Dedifferentiated amniotic fluid mesenchymal stem cell (primary cell): ENCODE results near the gene KLK3.
"Not testable (repeated sequence)": the region's sequence is repeated elsewhere in the genome, so short reads cannot be mapped to it uniquely, and the experiment has no call there.

Experiments
- DNase-seq: peaks from one replicate; pipeline ENCODE4 v3.0.0-alpha.2; 2016; ENCODE audit errors: extremely low spot score

The KLK3 gene

DNA sequence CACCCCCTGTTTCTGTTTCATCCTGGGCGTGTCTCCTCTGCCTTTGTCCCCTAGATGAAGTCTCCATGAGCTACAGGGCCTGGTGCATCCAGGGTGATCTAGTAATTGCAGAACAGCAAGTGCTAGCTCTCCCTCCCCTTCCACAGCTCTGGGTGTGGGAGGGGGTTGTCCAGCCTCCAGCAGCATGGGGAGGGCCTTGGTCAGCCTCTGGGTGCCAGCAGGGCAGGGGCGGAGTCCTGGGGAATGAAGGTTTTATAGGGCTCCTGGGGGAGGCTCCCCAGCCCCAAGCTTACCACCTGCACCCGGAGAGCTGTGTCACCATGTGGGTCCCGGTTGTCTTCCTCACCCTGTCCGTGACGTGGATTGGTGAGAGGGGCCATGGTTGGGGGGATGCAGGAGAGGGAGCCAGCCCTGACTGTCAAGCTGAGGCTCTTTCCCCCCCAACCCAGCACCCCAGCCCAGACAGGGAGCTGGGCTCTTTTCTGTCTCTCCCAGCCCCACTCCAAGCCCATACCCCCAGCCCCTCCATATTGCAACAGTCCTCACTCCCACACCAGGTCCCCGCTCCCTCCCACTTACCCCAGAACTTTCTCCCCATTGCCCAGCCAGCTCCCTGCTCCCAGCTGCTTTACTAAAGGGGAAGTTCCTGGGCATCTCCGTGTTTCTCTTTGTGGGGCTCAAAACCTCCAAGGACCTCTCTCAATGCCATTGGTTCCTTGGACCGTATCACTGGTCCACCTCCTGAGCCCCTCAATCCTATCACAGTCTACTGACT is at the start of gene KLK3:
KLK3 (plus strand) TSS at position 280 of the 775 bp plus-strand sequence; CDS start at position 321, 41 bp downstream.
- DNase-seq: no peak

DNA sequence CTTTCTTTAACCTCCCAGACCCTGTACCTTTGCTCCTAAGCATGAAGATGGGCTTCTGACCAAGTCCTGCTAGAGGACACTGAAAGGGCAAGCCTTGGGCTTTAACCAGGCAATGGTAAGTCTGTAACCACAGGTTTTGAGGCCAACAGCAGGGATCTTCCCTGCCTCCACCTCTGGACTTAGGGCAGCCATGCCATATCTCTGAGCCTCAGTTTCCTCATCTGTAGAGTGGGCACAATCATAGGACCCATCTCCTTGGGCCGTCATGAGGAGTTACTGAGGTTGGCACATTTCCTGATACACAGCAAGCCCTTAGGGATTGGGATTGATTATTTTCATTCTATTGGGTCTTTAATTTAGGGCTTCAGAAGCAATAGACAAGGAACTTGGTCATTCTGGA is 45.9 kb upstream of the KLK3 start:
- DNase-seq: no peak

DNA sequence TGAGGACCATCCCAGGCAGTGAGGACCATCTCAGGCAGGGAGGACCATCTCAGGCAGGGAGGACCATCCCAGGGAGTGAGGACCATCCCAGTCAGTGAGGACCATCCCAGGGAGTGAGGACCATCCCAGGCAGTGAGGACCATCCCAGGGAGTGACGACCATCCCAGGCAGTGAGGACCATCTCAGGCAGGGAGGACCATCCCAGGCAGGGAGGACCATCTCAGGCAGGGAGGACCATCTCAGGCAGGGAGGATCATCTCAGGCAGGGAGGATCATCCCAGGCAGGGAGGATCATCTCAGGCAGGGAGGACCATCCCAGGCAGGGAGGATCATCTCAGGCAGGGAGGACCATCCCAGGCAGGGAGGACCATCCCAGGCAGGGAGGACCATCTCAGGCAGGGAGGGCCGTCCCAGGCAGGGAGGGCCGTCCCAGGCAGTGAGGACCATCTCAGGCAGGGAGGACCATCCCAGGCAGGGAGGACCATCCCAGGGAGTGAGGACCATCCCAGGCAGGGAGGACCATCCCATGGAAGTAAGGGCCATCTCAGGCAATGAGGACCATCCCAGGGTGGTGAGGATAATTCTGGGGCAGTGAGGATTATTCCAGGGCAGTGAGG is 43.0 kb upstream of the KLK3 start:
- not testable (repeated sequence) for DNase-seq

DNA sequence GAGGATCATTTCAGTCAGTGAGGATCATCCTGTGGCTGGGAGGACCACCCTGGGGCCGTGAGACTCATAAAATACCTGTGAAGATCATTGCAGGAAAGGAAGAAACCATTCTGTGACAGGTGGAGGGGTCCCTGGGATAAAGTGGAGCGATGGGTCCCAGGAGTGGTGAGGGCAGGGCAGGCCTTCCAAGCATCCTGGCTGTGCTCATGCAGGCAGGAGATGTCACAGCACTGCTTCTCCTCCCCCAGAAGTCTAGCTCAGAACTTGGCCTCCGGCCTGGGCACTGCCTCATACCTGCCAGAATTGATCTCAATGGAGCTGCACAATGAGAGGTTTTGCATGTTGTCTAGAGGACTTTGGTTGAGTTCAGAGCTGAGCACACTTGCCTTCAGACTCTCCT is 42.2 kb upstream of the KLK3 start:
- DNase-seq: no peak

DNA sequence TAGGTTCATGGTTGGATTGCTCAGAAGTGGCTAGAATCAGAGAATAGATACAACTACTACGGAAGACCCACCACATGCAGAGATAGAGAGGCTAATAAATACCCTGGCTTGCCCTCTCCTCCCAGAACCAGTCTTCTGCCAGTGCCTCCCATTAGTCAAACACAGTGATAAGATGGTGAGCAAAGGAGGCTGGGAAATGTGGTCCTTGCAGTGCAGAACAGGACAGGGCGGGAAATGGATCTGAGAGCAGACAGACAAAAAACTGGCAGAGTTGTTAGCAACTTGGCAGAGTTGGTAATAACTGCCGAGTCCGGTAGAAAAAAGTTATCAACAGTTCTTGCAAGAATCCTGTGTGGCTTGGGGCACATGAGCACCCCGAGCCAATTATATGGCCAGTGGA is 39.8 kb upstream of the KLK3 start:
- DNase-seq: no peak

DNA sequence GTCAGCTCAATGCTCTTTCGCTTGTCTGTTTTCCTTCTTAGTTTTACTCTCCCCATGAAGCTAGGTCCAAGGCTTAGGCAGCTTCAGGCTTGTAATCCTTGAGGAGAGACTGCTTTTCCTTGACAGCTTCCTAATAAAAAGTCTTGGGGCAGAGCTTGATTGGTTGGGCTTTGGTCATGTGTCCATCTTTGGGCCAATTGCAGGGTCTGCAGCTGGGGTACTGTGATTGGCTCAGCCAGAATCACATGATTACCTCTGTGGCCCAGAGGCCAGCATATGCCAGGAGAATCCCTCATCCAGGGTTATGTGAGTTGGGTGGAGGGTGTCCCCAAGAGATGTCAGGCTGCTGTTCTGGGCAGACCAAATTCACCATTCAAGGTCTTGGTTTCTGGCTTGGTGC is 39.3 kb upstream of the KLK3 start:
- DNase-seq: no peak

DNA sequence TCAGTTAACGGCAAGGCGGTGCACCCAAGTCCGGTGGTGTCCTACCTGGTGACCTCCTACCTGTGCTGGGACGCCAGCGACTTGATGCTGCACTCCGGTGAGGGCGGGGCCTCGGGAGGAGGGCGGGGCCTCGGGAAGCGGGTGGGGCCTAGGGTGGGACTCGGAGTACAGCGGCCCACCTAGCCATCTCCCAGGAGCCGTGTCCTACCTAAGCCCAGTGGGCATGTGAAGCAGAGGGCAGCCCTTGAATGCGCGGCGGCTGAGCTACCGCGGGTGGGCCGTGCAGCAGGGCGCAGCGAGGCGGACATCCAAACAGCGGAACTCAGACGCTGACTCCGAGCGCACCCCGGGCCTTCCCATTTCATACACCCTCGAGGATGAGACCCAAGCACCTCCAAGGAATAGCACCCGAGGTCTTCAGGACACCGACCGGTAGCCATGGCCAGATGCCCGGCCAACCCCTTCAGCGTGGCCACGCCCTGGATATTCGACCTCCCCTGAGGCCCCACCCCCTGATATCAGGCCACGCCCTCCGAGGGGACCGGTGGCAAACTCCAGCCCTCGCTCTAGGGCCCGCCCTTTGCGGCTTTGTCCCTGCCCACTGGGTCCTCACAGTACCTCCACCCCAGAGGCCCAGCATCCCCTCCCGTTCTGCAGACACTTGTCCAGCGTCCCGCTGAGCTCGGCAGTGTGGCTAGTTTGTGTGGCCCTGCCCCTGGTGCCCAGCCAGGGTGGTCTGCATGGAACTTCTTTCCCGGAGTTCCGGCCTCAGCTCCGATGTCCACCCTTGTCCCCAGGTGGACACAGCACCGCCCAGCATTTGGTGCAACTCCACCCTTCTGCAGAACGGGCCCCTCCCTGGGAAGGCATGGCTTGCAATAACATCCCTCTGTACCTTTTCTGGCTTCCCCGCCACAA is 36.5 kb upstream of the KLK3 start:
- DNase-seq: no peak

DNA sequence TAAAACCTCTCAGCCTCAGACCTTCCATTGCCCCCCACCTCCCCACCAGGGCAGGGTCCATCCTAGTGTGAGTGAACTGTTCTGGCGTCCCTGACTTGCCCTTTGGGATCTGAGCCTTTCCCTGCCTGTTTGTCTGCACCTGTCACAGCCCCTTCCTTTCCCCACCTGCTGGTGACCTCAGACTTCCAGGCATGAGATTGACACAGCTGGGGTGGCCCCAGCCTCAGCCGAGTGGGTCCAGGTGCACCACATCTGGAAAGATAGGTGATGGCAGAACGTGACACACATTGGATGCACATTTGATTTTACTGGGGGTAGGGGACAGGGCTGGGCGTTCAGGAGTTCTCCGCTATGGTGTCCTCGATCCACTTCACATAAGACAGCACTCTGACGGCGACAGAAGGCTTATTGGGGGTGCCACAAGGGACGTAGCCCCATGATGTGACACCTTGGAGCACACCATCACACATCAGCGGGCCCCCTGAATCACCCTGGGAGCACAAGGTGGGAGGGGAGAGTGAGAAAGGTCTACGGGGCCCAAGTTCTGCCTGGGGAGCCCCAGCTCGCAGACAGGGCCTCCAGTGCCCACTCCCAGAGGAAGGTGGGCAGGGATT is 35.7 kb upstream of the KLK3 start:
- DNase-seq: no peak

DNA sequence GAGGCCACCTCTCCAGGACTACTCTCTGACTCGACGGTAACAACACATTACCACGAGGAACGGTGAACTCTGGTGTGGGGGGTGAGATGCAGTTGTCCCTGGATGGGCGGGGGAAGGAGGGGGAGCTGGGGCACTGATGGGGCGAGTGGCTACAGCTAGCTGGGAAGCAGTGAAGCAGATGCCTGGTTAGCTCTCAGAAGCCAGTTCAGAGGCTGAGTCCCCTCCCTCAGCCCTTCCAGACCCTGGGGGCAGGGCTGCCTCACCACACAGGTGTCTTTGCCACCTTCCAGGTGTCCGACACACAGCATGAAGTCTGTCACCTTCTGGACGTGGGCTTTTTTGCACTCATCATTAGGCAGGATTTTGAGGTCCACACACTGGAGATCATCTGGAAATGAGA is 35.1 kb upstream of the KLK3 start:
- DNase-seq: no peak

DNA sequence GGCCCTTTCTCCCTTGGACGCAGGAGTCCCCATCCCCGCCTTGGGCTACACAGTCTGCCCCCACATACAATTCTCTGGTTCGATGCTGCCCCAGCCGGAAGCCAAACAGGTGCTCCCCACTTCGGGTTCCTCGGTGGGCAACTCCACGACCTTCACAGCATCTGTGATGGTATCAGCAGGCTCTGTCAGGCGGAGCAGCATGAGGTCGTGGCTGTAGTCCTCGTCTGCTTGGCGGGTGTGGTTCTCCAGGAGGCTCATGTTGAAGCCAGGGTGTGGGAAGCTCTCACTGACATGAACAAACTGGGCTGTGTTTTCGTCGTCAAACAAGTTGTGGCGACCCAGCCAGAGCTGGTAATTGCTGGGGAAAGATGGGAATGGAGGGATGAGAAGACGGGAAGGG is 34.6 kb upstream of the KLK3 start:
- DNase-seq: no peak

DNA sequence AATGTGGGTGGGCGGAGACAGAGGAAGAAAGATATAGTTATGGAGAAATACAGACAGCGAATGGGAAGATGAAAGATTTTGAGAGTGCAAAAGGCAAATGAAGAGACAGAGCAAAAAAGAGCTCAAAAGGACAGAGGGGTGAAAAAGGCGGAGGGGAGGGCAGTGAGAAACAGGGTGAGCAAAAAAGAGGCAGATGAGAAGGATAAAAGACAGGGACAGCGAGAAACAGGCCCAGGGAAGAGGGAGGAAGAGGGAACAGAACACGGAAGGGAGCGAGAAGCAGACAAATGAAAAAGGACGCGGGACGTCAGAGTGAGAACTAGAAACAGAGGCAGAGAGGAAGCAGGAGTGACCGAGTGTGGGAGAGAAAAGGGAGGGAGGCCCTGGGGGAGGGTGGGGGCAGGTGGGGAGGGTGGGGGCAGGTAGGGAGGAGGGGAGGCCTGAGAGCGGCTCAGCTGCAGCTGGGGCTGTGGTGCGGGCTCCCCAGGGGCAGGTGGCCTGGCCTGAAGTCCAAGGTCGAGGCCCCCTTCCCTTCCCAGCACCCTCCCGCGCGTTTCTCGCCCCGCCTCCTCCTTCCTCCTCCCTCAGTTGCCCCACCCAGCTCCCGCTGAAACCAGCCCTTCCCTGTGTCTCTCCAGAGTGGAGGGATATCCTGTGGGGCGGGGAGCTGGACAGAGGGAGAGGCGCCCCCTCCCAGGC is 34.0 kb upstream of the KLK3 start:
- DNase-seq: no peak

DNA sequence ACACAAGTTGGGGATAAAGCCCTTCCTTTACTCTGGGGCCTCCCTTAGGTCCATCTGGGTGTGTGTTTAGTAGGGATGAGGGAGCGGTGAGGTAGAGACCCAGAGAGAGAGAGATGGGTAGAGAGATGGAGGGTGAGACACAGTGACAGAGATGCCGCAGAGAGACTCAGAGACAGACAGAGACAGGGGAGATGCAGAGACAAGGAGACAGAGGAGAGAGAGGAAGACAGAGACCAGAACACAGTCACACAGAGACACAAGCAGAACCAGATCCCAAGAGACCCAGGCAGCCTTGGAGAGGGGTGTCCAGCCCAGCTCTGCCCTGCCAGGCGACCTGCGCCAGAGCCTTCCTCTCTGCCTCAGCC is 33.5 kb upstream of the KLK3 start:
- DNase-seq: no peak

DNA sequence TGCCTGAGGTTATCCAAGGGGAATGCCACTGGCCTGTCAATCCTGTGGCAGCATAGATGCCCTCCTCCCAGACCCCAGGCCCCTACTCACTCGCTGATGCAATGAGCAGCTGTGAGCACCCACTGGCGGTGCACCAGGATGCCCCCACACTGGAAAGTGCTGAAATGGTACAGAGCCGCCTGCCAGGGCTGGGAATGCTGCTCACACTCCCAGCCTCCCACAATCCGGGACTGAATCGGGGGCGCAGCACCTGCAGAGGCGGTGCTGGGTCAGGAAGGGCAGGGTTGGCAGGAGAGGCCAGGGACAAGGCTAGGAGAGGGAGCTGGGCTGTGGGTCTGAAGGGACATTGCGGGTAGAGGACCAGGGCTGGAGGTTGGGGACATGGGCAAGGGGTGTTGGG is 33.1 kb upstream of the KLK3 start:
- DNase-seq: no peak

DNA sequence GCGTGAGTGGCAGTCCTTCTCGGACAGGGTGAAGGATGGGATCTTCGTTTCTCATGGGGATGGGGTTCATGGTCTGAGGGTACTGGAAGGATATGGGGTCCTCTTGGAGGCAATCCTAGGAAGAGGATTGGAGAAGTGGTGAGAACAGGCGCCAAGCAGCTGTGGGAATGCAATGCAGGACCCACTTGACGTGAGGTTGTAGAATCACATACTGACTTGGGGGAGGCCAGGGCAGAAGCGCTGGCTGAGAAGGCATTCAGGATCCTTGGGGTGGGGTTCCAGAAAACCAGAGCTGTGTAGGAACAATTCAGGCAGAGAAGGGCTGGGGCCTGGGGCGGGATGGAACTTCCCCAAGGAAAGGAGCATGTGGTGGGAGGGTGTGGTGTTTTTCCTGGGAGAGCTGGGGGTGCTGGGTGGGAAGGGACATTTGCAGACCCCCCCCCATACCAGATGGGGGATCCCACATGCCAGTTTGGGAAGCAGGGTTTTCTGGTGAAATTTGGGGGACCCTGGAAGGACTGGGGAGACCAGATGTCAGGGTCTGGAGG is 32.0 kb upstream of the KLK3 start:
- peak; percentile 6 for DNase-seq

DNA sequence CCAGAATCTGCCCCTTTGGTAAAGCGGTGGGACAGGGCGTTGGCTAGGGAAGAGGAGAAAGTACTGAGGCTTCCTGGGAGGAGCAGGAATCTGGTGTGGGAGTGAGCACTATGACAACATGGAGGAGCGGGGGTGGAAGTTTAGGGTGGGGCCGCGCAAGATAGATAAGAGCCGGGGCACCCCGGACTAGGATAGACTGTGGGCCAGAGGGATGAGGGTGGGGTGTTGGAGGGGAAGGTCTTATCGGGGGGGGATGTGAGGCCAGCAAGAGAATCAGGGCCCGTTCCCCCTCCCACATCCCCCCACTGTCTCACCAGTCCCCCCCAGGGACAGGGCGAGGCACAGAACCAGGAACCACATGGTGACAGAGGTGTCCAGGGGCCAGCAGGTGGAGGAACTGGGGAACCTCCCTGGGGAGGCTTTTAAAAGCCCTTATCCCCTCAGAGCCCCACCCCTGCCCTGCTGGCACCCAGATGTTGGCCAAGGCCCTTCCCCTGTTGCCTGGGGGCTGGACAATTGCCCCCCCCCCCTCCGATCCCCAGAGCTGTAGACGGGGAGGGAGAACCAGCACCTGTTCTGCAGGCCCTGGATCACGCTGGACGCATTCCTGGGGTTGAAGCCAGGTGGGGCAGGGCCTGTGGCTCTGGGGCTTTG is 31.2 kb upstream of the KLK3 start, which contains the start of gene KLK1:
KLK1 (minus strand) TSS at position 399 of the 654 bp plus-strand sequence; CDS start at position 360, 39 bp downstream.
- DNase-seq: peak; percentile 11

DNA sequence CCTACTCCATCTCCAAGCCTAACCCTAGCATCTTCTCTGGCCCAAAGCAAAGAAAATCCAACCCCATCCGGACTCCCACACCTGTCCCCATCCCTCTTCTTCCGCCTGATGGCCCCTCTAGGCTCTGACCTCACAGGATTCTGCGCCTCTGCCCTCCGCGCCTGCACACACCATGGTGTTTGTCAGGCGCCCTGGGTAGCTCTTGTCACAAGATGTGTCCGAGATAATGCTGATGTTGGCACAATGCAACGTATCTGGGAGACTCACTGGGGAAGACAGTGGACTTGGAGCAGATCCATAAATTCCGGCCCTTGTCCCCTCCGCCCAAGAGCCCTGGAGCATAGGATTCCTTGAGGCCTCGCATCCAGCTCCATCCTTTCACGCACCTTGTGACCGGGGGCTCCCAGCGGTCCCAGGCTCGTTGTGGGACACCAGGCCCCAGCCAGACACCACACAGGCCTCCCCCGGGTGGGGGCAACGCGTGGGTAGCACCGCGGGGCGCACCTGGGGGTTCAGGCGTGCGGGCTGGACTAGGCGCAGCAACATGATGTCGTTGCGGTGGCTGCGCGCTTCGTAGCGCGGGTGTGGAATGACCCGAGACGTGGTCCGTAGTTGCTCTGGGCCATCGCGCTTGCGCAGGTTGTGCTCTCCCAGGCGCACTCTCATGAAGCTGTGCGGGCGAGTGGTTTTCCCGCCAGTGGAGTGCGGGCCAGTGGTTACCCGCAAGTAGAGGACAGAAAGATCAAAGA is 28.0 kb upstream of the KLK3 start:
- DNase-seq: peak; percentile 13

DNA sequence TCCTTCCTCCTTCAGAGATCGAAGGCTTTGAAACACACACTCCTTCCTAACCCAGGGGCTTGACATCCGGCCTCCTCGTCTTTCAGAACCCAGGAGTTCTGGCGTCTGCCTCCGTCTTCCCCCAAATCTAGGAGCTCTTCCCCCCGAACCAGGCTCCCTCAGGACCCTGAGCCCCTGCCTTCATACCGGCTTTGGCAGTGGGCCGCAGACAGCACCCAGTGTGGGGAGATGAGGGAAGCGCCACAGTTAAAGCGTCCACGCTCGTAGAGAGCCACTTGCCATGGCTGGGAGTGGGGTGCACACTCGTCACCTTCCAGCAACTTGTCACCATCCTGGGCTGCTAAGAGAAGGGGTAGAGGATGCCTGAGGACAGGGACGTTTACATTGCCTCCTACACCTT is 27.2 kb upstream of the KLK3 start:
- no peak for DNase-seq

DNA sequence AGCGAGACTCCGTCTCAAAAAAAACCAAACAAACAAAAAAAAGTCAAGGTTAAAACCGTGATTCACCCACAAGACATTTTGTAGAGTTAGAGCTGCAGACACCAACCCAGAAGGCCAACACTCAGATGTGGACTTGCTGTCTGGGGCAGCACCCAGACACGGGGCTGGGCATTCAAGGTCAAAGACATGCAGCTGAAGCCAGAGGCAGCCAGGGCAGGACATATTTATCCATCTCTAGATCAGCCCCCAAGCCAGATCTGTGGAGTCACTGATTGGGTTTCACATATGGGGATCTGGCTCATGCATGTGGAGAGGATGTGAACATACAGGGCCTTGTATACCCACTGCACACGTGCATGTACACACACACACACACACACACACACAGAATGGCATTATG is 24.9 kb upstream of the KLK3 start:
- no peak for DNase-seq

DNA sequence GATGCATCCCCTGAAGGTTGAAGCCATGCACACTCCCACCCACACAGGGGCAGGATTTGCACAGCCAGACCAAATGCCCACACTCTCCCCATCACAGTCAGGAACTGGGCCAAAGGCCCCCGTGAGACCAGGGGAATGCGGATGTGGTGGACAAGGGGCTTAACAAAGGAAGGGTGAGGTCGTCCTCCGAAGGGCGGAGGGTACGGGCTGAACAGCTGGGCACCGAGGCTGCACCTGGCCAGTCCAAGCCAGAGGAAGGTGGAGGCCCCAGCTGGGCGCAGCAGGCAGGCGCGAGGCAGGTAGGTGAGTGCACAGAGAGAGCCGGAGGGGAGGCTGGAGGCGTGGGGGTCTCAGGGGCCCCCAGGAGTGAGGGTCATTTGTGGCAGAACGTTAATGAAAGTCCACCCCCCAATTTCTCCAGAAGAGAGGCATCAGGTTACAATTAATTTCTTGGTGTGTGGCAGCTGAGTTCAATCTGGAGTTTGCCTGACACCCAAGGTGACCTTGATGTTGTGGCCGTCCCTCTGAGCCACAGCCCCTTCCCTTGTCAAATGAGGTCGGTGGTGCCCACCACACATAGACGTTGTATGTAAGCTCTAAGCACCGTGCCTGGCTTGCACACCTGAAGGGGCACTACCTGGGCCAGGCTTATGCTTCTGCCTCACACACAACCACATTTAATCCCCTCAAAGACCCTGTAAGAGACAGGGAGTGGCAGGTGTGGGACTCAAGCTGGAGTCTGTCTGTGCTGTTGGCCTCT is 24.3 kb upstream of the KLK3 start:
- peak; percentile 12 for DNase-seq
